ENCODE data around the gene GSTO2. TPM values are rescaled to one million over a fixed set of nuclear protein-coding genes. Genes with fewer than 3 reads are reported as not detected.

GSTO2 gene
- total RNA-seq, 1 donor, result 2.2 TPM

DNA sequence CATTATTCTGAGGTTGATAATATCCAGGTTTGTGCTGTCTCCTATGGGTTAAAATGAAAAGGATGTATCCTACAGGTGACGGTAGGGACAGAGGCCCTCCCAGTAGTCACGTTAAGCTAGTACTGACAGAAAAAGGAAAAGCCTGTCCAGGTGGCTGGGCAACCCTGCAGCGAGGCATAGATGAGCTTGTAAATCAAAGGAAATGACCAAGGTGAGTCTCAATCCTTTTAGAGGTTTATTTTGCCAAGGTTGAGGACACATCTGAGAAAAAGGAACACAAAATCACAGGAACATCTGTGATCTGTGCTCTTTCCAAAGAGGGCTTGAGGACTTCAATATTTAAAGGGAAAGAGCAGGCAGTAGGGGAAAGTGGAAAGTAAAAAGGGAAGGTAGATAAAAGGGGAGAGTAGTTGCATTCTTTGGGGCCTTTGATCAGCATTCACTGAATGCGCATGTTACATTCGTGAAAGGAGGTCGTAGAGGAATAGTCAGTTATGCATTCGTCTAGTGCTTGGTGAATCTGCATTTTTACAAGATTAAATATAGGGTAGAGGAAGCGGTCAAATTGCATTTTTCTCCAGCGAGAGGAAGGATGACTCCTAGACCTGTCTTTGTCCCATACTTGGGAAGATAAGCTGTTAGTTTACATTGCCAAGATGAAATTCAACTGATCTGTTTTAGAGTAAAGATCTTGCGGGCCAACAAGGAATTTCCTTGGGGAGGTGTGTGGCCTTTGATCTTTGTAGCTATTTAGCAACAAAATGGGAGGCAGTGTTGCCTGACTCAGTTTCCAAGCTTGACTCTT is 15.2 kb upstream of the GSTO2 start:
- no peak for DNase-seq (ENCODE audit: insufficient read length, low spot score, missing footprints)
- TF ChIP-seq CTCF (IDR thresholded peaks at IDR 0.05; ENCODE audit: extremely low read depth, low read depth, low read length), result no peak
- Histone ChIP-seq H3K27ac (ENCODE audit: low read depth, low read length) (peak overlapping the region; percentile 86), H3K79me2 (ENCODE audit: insufficient read depth, low read length) (peaks cover 45% of the 10 kb centered on the region), H3K4me2 (ENCODE audit: insufficient read depth, low read length) (peak overlapping the region; percentile 92), H3K27me3 (ENCODE audit: insufficient read depth, low read length) (no peaks in the 10 kb centered on the region), H3K4me3 (ENCODE audit: insufficient read depth, low read length) (peak overlapping the region; percentile 88), H4K20me1 (ENCODE audit: insufficient read depth, low read length) (peaks cover 15% of the 10 kb centered on the region), H3K4me1 (ENCODE audit: insufficient read depth, low read length) (peaks cover 25% of the 10 kb centered on the region), H3K9me3 (ENCODE audit: low read depth, low read length) (no peaks in the 10 kb centered on the region), H3K36me3 (ENCODE audit: insufficient read depth, low read length) (peaks cover 24% of the 10 kb centered on the region), H2AFZ (ENCODE audit: low read length) (peak overlapping the region; percentile 93)

- no peaks in the 10 kb centered on the region for H3K9me3 ChIP-seq (ENCODE audit: low read depth, low read length)
- H2AFZ ChIP-seq (ENCODE audit: low read length), result peak within 1 kb of the TSS; percentile 93
- H3K4me3 ChIP-seq (ENCODE audit: insufficient read depth, low read length), result peak within 1 kb of the TSS; percentile 88
- H4K20me1 ChIP-seq (ENCODE audit: insufficient read depth, low read length), result peaks cover 18% of the 10 kb centered on the region
- TF ChIP-seq CTCF (IDR thresholded peaks at IDR 0.05; ENCODE audit: extremely low read depth, low read depth, low read length), result no peak
- DNase-seq (ENCODE audit: insufficient read length, low spot score, missing footprints), result peak; percentile 86
- no peaks in the 10 kb centered on the region for H3K27me3 ChIP-seq (ENCODE audit: insufficient read depth, low read length)
- H3K4me1 ChIP-seq (ENCODE audit: insufficient read depth, low read length), result peaks cover 31% of the 10 kb centered on the region
- H3K79me2 ChIP-seq (ENCODE audit: insufficient read depth, low read length), result peaks cover 54% of the 10 kb centered on the region
- peaks cover 33% of the 10 kb centered on the region for H3K36me3 ChIP-seq (ENCODE audit: insufficient read depth, low read length)
- H3K27ac ChIP-seq (ENCODE audit: low read depth, low read length), result peak within 1 kb of the TSS; percentile 86
- H3K4me2 ChIP-seq (ENCODE audit: insufficient read depth, low read length), result peak within 1 kb of the TSS; percentile 92
Measured at GRCh38 chr10:104254493-104255310, 14.3 kb upstream of the GSTO2 start, which contains the start of gene GSTO1. TSS of gene GSTO1 (plus strand) at chr10:104254892. CDS start at chr10:104254929, 37 bp downstream.

DNA sequence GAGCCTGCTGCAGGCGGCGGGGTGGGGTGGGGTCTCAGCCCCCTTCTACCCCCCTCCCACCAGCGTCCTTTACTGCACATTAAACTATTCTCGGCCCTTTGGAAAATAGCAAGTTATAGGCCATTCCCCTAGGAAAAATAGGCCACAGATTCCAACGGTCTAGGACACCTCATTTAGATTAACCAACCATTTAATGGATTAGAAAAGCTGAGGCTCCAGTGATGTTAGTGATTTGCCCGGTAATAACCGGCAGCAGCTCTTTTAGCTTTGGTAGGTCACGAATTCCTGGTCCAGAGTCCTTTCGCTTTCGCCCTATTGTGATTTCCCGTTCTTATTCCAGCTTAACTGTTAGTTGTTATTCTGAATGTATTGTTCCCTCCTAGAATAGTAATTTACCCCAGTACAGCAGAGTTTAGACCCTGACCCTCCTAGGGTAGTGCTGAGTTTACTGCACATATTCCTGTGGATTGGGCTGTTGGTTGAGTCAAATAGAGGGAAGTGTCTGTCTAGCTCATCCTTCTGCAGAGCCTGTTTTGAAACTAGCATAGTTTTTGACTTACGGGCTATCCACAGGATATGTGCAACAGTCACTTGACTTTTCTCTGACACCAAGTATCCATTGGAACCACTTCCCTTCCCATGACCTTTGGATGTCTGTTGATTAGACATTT is 13.5 kb upstream of the GSTO2 start:
- Histone ChIP-seq H3K9me3 (ENCODE audit: low read depth, low read length) (no peaks in the 10 kb centered on the region), H3K27ac (ENCODE audit: low read depth, low read length) (peak overlapping the region; percentile 86), H2AFZ (ENCODE audit: low read length) (no peak overlapping the region), H3K79me2 (ENCODE audit: insufficient read depth, low read length) (peaks cover 55% of the 10 kb centered on the region), H4K20me1 (ENCODE audit: insufficient read depth, low read length) (peaks cover 20% of the 10 kb centered on the region), H3K4me3 (ENCODE audit: insufficient read depth, low read length) (peak overlapping the region; percentile 88), H3K4me2 (ENCODE audit: insufficient read depth, low read length) (peak overlapping the region; percentile 92), H3K27me3 (ENCODE audit: insufficient read depth, low read length) (no peaks in the 10 kb centered on the region), H3K36me3 (ENCODE audit: insufficient read depth, low read length) (peaks cover 40% of the 10 kb centered on the region), H3K4me1 (ENCODE audit: insufficient read depth, low read length) (peaks cover 39% of the 10 kb centered on the region)
- peak; percentile 94 for DNase-seq (ENCODE audit: insufficient read length, low spot score, missing footprints)
- no peak for TF ChIP-seq CTCF (IDR thresholded peaks at IDR 0.05; ENCODE audit: extremely low read depth, low read depth, low read length)

All from osteoblast (primary cell).